Activated naive CD8-positive, alpha-beta T cell treated with anti-CD3 and anti-CD28 coated beads, Interleukin-2, amount 10 ng/mL, durations not matched to agents 7 days and 5 days (primary cell): ENCODE results near the gene HYAL3. TPM values are rescaled to one million over a fixed set of nuclear protein-coding genes. Genes with fewer than 3 reads are reported as not detected.

ENCODE experiments used
- ATAC-seq: fragments of 150-1000 bp; cut with Tn5 transposase; one replicate; pipeline ENCODE4 v1.10.0; 2021; ENCODE audit warnings: low read depth, moderate library complexity
- POLR2A ChIA-PET: fragments of 350-600 bp; sonication (Branson Sonifier 250); formaldehyde crosslinking; loops from one replicate; lab custom pipeline; 2021; ENCODE audit warnings: antibody characterized with exemption; lab: Charles Lee
- DNase-seq: peaks from one replicate; pipeline ENCODE4 v3.0.0; 2021
- H3K27ac Mint-ChIP-seq: one replicate; pipeline ENCODE4 v1.8.0; 2022; ENCODE audit warnings: mild to moderate bottlenecking, mixed read lengths
- H3K27me3 Mint-ChIP-seq: one replicate; pipeline ENCODE4 v1.8.0; 2022; ENCODE audit warnings: mild to moderate bottlenecking, moderate library complexity, mixed read lengths
- H3K36me3 Mint-ChIP-seq: one replicate; pipeline ENCODE4 v1.8.0; 2021; ENCODE audit warnings: mild to moderate bottlenecking, mixed read lengths
- H3K4me1 Mint-ChIP-seq: one replicate; pipeline ENCODE4 v1.8.0; 2021; ENCODE audit warnings: mixed read lengths
- H3K4me3 Mint-ChIP-seq: one replicate; pipeline ENCODE4 v1.8.0; 2022; ENCODE audit warnings: mild to moderate bottlenecking, moderate library complexity, mixed read lengths
- H3K9me3 Mint-ChIP-seq: one replicate; pipeline ENCODE4 v1.8.0; 2021; ENCODE audit warnings: mixed read lengths
- total RNA-seq, 2 experiments: library from RNA; stranded (reverse); gene quantifications; one replicate each; pipeline ENCODE4 v1.2.3, GENCODE V29; 2021

The HYAL3 gene
- total RNA-seq, 2 experiments from 2014 or later: 5.9 to 7.0 TPM

GRCh38 chr3:50325497-50326181, 26.4 kb upstream of the HYAL3 start:
- no peaks in the 10 kb centered on the region for H3K9me3 Mint-ChIP-seq
- no peak for ATAC-seq
- H3K27ac Mint-ChIP-seq: no peak overlapping the region
- peaks cover 9% of the 10 kb centered on the region for H3K36me3 Mint-ChIP-seq
- H3K4me1 Mint-ChIP-seq: peaks cover 23% of the 10 kb centered on the region
- no peaks in the 10 kb centered on the region for H3K27me3 Mint-ChIP-seq
- DNase-seq: no peak
- H3K4me3 Mint-ChIP-seq: no peak overlapping the region
- POLR2A ChIA-PET: interaction anchor here (1.2 kb wide), 2 partner anchors 8 to 29 kb away, joined by 3 to 4 read pairs; no protein-coding TSS in a partner anchor

GRCh38 chr3:50325113-50325480, 25.9 kb upstream of the HYAL3 start:
- H3K27ac Mint-ChIP-seq: no peak overlapping the region
- POLR2A ChIA-PET: interaction anchor here (0.7 to 1.8 kb wide), 4 partner anchors 9 to 236 kb away, joined by 4 to 10 read pairs (median 6); partner anchors contain the start of genes HYAL3 and NAA80
- ATAC-seq (no peak), DNase-seq (no peak)
- no peak overlapping the region for H3K4me3 Mint-ChIP-seq
- no peaks in the 10 kb centered on the region for H3K27me3 Mint-ChIP-seq
- H3K4me1 Mint-ChIP-seq: peaks cover 22% of the 10 kb centered on the region
- H3K36me3 Mint-ChIP-seq: peaks cover 5% of the 10 kb centered on the region
- H3K9me3 Mint-ChIP-seq: no peaks in the 10 kb centered on the region

GRCh38 chr3:50324351-50325112, 25.3 kb upstream of the HYAL3 start:
- Mint-ChIP-seq H3K4me3 (no peak overlapping the region), H3K9me3 (no peaks in the 10 kb centered on the region), H3K27me3 (no peaks in the 10 kb centered on the region), H3K4me1 (peaks cover 24% of the 10 kb centered on the region), H3K27ac (peak overlapping the region; percentile 45), H3K36me3 (peaks cover under 1% of the 10 kb centered on the region)
- POLR2A ChIA-PET: interaction anchor here (0.7 to 1.8 kb wide), 6 partner anchors 9 to 235 kb away, joined by 3 to 10 read pairs (median 4); partner anchors contain the start of genes HYAL3, IFRD2, NAA80 and RASSF1
- peak; percentile 78 for DNase-seq
- peak; percentile 20 for ATAC-seq

GRCh38 chr3:50323614-50324199, 24.5 kb upstream of the HYAL3 start:
- H3K27ac Mint-ChIP-seq: peak overlapping the region; percentile 60
- H3K36me3 Mint-ChIP-seq: peaks cover 3% of the 10 kb centered on the region
- ATAC-seq: no peak
- no peak overlapping the region for H3K4me3 Mint-ChIP-seq
- POLR2A ChIA-PET: interaction anchor here (1.0 to 1.8 kb wide), 4 partner anchors 13 to 31 kb away, joined by 3 to 10 read pairs (median 5); partner anchors contain the start of genes HYAL3, IFRD2, NAA80 and RASSF1
- H3K4me1 Mint-ChIP-seq: peaks cover 28% of the 10 kb centered on the region
- no peaks in the 10 kb centered on the region for H3K9me3 Mint-ChIP-seq
- no peaks in the 10 kb centered on the region for H3K27me3 Mint-ChIP-seq
- DNase-seq: no peak

DNA sequence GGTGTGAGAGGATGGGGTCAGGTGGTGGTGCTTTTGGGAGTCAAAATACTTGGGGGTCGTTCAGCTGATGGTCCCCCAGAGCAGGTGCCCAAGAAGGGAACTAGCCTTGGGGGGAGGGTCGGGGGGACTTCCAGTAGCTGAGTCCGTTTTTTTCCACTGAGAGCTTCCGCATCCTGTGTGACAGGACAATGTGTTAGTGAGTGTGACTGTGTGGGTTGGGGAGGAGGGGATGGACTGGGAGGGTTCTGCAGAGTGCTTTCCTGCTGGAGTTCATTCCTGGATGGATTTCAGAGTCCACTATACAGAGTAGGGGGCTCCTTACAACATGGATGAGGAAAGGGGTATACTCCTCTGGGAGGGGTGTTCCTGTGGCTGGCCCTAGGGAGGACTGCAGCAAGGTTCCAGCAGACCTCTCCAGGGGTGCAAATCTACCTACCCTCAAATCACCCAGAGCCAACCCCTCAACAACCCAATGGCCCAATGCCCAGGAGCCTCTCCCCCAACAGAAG, 23.9 kb upstream of the HYAL3 start:
- peaks cover 25% of the 10 kb centered on the region for H3K4me1 Mint-ChIP-seq
- H3K9me3 Mint-ChIP-seq: no peaks in the 10 kb centered on the region
- DNase-seq: no peak
- peak overlapping the region; percentile 60 for H3K27ac Mint-ChIP-seq
- no peak overlapping the region for H3K4me3 Mint-ChIP-seq
- POLR2A ChIA-PET: interaction anchor here (0.7 to 3.2 kb wide), 2 partner anchors 14 to 48 kb away, joined by 3 to 26 read pairs; no protein-coding TSS in a partner anchor
- H3K36me3 Mint-ChIP-seq: peaks cover 3% of the 10 kb centered on the region
- ATAC-seq: no peak
- H3K27me3 Mint-ChIP-seq: no peaks in the 10 kb centered on the region

DNA sequence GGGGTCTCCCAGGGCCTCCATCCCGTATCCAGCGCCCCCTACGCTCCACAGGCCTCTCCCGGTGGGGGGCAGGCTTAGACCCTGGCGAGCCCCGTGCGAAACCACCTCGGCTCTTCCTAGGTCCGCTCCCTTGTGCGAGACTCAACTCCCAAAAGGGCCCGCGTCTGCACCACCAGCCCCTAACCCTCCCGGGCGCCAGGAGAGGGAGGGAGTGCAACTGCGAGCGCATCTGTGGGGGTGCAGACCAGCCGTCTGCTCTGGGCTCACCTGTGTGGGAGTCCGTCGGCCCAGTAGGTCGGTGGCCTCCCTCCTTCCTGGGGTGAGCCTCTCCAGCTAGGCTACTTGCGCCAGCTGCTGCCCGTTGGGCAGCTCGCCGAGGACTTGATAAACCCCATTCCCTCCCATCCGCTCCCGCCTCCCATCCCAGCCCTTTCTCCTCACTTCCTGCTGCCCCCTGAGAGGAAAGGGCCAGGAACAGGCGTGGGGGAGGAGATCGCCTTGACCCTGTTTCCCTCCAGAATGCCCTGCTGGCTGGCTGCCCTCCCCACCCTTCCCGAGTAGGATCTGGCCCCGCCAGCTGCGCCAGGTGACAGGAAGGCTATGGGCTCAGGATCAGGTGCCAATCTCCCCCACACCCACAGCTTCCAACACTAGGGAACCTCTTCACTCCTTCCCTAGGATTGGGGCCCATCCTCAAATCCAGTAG, 23.3 kb upstream of the HYAL3 start, which contains the start of gene HYAL2:
Gene HYAL2, minus strand, starts transcription at position 360 of the 706 bp plus-strand sequence. CDS start 2,256 bp downstream, outside the sequence.
- H3K9me3 Mint-ChIP-seq: no peaks in the 10 kb centered on the region
- H3K36me3 Mint-ChIP-seq: peaks cover 3% of the 10 kb centered on the region
- H3K27me3 Mint-ChIP-seq: no peaks in the 10 kb centered on the region
- DNase-seq (no peak), ATAC-seq (no peak)
- H3K4me3 Mint-ChIP-seq: peak within 1 kb of the TSS; percentile 82
- H3K27ac Mint-ChIP-seq: peak within 1 kb of the TSS; percentile 93
- POLR2A ChIA-PET: interaction anchor here (0.7 to 3.2 kb wide), 4 partner anchors 15 to 76 kb away, joined by 3 to 26 read pairs (median 6); partner anchors contain the start of genes HYAL3 and NAA80
- H3K4me1 Mint-ChIP-seq: peaks cover 23% of the 10 kb centered on the region

- Mint-ChIP-seq H3K4me1 (peaks cover 22% of the 10 kb centered on the region), H3K27ac (no peak overlapping the region), H3K4me3 (peak overlapping the region; percentile 82), H3K36me3 (peaks cover 3% of the 10 kb centered on the region), H3K27me3 (no peaks in the 10 kb centered on the region), H3K9me3 (no peaks in the 10 kb centered on the region)
- POLR2A ChIA-PET: interaction anchor here (0.7 to 3.2 kb wide), 5 partner anchors 16 to 76 kb away, joined by 3 to 26 read pairs (median 3); partner anchors contain the start of genes HYAL3, NAA80, NPRL2 and RASSF1
- no peak for ATAC-seq
- DNase-seq: no peak
These were observed 22.8 kb upstream of the HYAL3 start for GRCh38 chr3:50322115-50322385.

DNA sequence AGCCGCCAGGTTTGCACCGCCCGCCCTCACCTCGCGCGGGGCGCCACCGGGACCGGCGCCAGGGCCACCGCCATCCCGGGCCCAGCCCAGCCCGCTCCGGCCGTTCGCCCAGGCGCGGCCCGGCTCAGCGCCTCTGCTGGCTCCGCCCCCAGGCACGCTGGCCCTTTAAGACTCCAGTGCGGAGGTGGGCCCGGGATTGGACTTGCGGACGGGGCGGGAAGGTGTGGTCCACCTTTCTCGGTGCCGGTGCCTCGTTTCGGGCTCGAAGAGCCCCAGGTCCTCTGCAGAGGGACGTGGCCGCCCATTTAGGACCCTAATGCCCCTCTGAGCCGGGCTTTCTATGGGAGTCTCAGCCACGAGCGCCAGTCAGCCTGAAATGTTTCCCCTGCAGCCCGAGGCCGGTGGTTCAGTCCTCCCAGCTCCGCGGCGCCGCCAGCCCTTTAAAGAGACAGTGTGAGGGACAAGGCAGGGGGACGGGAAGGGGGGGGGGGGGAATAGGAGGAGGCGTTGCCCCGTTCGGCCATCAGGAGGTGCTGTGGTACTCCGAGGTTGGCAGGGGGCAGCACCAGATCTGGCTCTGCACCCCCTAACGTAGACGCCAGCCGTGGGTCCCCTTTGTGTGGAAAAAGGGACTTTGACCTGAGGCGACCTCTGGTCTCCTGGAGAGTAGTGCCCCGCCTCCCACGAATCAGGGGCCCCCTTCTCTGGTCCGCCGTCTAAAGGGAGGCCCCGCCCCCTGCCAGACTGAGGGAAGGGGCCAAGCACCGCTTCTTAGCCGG, 22.3 kb upstream of the HYAL3 start:
- Mint-ChIP-seq H3K4me1 (peaks cover 23% of the 10 kb centered on the region), H3K27ac (peak overlapping the region; percentile 93), H3K36me3 (peaks cover 3% of the 10 kb centered on the region), H3K4me3 (peak overlapping the region; percentile 82), H3K27me3 (no peaks in the 10 kb centered on the region), H3K9me3 (no peaks in the 10 kb centered on the region)
- peak; percentile 75 for ATAC-seq
- peak; percentile 91 for DNase-seq
- POLR2A ChIA-PET: interaction anchor here (0.7 to 3.2 kb wide), 5 partner anchors 16 to 75 kb away, joined by 3 to 26 read pairs (median 3); partner anchors contain the start of genes HYAL3, NAA80, NPRL2 and RASSF1

GRCh38 chr3:50320853-50321335, 21.7 kb upstream of the HYAL3 start:
- Mint-ChIP-seq H3K4me3 (peak overlapping the region; percentile 90), H3K36me3 (peaks cover 6% of the 10 kb centered on the region), H3K27me3 (no peaks in the 10 kb centered on the region), H3K9me3 (no peaks in the 10 kb centered on the region), H3K27ac (peak overlapping the region; percentile 76), H3K4me1 (peaks cover 25% of the 10 kb centered on the region)
- DNase-seq (no peak), ATAC-seq (peak; percentile 43)
- POLR2A ChIA-PET: interaction anchor here (1.0 to 3.2 kb wide), 8 partner anchors 17 to 87 kb away, joined by 3 to 26 read pairs (median 3); partner anchors contain the start of genes CYB561D2, HYAL3, NAA80 and NPRL2

DNA sequence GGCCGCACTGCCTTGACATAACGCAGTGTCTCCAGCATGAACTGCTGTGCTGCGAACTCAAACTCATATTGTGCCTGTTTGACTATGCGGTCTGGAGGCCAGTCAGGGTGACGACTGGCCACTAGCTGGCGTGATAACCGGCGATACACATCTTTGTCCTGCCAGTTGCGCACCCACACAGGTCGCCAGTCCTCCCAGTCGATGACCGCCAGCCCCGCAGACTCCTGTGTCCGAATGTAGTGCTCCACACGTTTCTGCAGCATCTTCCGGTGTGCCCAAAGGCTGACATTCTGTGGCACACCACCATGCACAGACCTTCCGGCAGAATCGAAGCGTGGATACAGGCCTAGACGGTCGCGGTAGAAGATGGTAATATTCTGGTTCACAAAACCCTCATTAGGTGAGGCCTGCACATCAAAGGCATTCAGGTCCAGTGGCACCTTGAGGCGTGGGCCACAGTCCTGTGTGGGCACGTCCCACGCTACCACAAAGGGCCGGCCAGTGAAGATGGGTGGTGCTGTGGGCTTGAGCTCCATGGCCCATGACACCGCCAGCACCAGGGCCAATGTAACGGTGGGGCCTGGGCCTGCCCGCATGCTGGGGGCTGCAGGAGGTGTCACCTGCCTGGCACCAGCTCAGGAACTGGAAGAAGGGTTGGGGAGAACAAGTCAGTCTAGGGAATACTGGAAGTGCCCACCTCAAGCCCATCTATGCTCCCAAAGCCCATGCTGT, 20.9 kb upstream of the HYAL3 start:
- Mint-ChIP-seq H3K36me3 (peaks cover 6% of the 10 kb centered on the region), H3K4me3 (peak overlapping the region; percentile 90), H3K4me1 (peaks cover 28% of the 10 kb centered on the region), H3K27me3 (no peaks in the 10 kb centered on the region), H3K9me3 (no peaks in the 10 kb centered on the region), H3K27ac (peak overlapping the region; percentile 76)
- POLR2A ChIA-PET: interaction anchor here (1.0 to 3.2 kb wide), 5 partner anchors 17 to 86 kb away, joined by 3 to 26 read pairs (median 3); partner anchors contain the start of genes CYB561D2, HYAL3, NAA80 and NPRL2
- no peak for DNase-seq
- ATAC-seq: no peak
